NCI-H1105 (cell line): ENCODE measurements around the gene CADPS.

ENCODE experiments used
- DNase-seq: peaks from one replicate; lab custom pipeline; 2025; lab: John Stamatoyannopoulos, UW

Gene CADPS

GRCh38 chr3:62874711-62875557, at the start of gene CADPS:
Gene CADPS (minus strand): TSS chr3:62875416. CDS start chr3:62875029, 387 bp downstream.
- peak; percentile 34 for DNase-seq

GRCh38 chr3:62923066-62923465, 47.9 kb upstream of the CADPS start:
- DNase-seq = no peak

- DNase-seq = no peak
Measured at GRCh38 chr3:62922326-62922725, 47.1 kb upstream of the CADPS start.

GRCh38 chr3:62920466-62920784, 45.2 kb upstream of the CADPS start:
- no peak for DNase-seq

- DNase-seq = no peak
Measured at GRCh38 chr3:62919784-62920465, 44.7 kb upstream of the CADPS start.

GRCh38 chr3:62918777-62919176, 43.6 kb upstream of the CADPS start:
- no peak for DNase-seq

- no peak for DNase-seq
Measured at GRCh38 chr3:62918131-62918530, 42.9 kb upstream of the CADPS start.

- no peak for DNase-seq
Measured at GRCh38 chr3:62911526-62911925, 36.3 kb upstream of the CADPS start.

- no peak for DNase-seq
Measured at GRCh38 chr3:62905331-62905730, 30.1 kb upstream of the CADPS start.

- DNase-seq = no peak
Measured at GRCh38 chr3:62898530-62899496, 23.6 kb upstream of the CADPS start.

GRCh38 chr3:62895901-62896300, 20.7 kb upstream of the CADPS start:
- DNase-seq = no peak

GRCh38 chr3:62892951-62893350, 17.7 kb upstream of the CADPS start:
- no peak for DNase-seq

- no peak for DNase-seq
Measured at GRCh38 chr3:62892045-62892444, 16.8 kb upstream of the CADPS start.

GRCh38 chr3:62888778-62889177, 13.6 kb upstream of the CADPS start:
- no peak for DNase-seq

- DNase-seq = no peak
Measured at GRCh38 chr3:62888180-62888579, 13.0 kb upstream of the CADPS start.

- DNase-seq = no peak
Measured at GRCh38 chr3:62885136-62885535, 9.9 kb upstream of the CADPS start.

- no peak for DNase-seq
Measured at GRCh38 chr3:62884096-62884870, 9.1 kb upstream of the CADPS start.

GRCh38 chr3:62882676-62883200, 7.5 kb upstream of the CADPS start:
- no peak for DNase-seq

- peak; percentile 21 for DNase-seq
Measured at GRCh38 chr3:62876064-62876463, 848 bp upstream of the CADPS start.

GRCh38 chr3:62875558-62876002, 364 bp upstream of the CADPS start:
- DNase-seq = no peak
